ENCODE data around the gene LOXL3. TPM values are rescaled to one million over a fixed set of nuclear protein-coding genes. Genes with fewer than 3 reads are reported as not detected.

The LOXL3 gene
- total RNA-seq, 1 donor from 2014 or later, result 24.2 TPM

- H3K36me3 Mint-ChIP-seq, result peaks cover 5% of the 10 kb centered on the region
- TF ChIP-seq EZH2 (IDR thresholded peaks at IDR 0.05), result peak; percentile 74
- peak; percentile 11 for TF ChIP-seq EZH2phosphoT487 (IDR thresholded peaks at IDR 0.05)
- TF ChIP-seq CTCF (IDR thresholded peaks at IDR 0.05), result no peak
- H4K20me1 ChIP-seq (ENCODE audit: low read depth), result peaks cover 26% of the 10 kb centered on the region
- H3K27ac ChIP-seq, result no peak overlapping the region
- H3K27me3 Mint-ChIP-seq (ENCODE audit: insufficient read depth, low read depth), result peaks cover 74% of the 10 kb centered on the region
- peaks cover 19% of the 10 kb centered on the region for H3K4me1 Mint-ChIP-seq
- H3K9ac ChIP-seq, result no peak overlapping the region
- no peaks in the 10 kb centered on the region for H3K9me3 ChIP-seq (ENCODE audit: low read depth)
- H3K27ac Mint-ChIP-seq, result no peak overlapping the region
- peak overlapping the region; percentile 53 for H3K4me3 Mint-ChIP-seq
- H3F3A ChIP-seq (ENCODE audit: low read depth), result peaks cover 48% of the 10 kb centered on the region
- H3K79me2 ChIP-seq (ENCODE audit: low read depth), result no peaks in the 10 kb centered on the region
- H2AFZ ChIP-seq (replicated peaks), result no peak overlapping the region
- H3K27me3 ChIP-seq, result peaks cover 100% of the 10 kb centered on the region
- peak overlapping the region; percentile 73 for H3K4me2 ChIP-seq
- peaks cover 21% of the 10 kb centered on the region for H3K4me1 ChIP-seq
- H3K9me3 Mint-ChIP-seq, result peaks cover 10% of the 10 kb centered on the region
- H3K36me3 ChIP-seq, result no peaks in the 10 kb centered on the region
- peak overlapping the region; percentile 32 for H3K4me3 ChIP-seq
- peak; percentile 54 for DNase-seq (ENCODE audit: low spot score)
These were observed 40.0 kb downstream of the LOXL3 start for GRCh38 chr2:74513605-74514367.

DNA sequence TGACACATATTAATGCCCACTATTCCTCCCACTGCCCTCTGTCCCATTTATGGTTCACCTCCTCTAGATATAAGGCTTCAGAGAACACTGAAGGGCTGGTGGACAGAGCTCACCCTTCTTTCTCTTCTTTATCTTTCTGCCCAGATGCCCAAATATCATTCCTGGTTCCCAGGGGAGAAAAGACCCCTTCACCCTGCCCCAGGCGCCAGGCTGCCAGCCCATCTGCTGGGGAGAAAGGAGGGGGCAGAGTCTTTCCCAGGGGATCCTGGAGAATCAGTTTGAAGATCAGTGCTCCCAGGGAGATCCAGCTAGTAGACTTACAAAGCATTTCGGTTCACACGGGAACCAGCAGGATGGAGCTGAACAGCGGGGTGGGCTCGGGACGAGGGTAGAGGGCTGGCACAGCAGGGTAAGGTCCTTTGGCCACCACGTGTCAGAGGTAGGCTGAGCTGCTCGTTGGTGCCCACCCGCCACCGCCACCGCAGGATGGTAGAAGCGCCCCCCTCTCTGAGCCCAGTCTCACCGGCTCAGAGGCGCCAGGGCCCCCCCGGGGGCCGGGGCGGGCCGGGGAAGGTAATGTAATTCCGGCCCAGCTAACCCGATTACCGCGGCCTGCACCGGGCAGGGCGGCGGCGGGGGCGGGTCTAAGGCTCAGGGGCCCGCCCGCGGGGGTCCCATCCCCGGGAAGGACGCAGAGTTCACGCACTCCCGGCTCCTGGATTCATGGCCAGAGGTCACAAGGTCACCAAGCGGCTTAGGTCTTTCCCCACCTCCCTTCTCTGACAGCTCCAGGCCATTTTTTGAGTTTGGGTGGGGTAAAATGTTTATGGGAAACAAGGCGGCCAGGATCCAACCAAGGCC, 40.8 kb downstream of the LOXL3 start:
- Mint-ChIP-seq H3K27ac (no peak overlapping the region), H3K4me3 (peak overlapping the region; percentile 66), H3K27me3 (ENCODE audit: insufficient read depth, low read depth) (peaks cover 71% of the 10 kb centered on the region), H3K9me3 (peaks cover 10% of the 10 kb centered on the region), H3K4me1 (peaks cover 25% of the 10 kb centered on the region), H3K36me3 (peaks cover 5% of the 10 kb centered on the region)
- Histone ChIP-seq H3F3A (ENCODE audit: low read depth) (peaks cover 56% of the 10 kb centered on the region), H3K79me2 (ENCODE audit: low read depth) (no peaks in the 10 kb centered on the region), H3K36me3 (no peaks in the 10 kb centered on the region), H3K27me3 (peaks cover 100% of the 10 kb centered on the region), H3K9ac (no peak overlapping the region), H3K4me1 (peaks cover 21% of the 10 kb centered on the region), H4K20me1 (ENCODE audit: low read depth) (peaks cover 26% of the 10 kb centered on the region), H2AFZ (replicated peaks) (no peak overlapping the region), H3K4me2 (peak overlapping the region; percentile 73), H3K27ac (no peak overlapping the region), H3K4me3 (peak overlapping the region; percentile 20), H3K9me3 (ENCODE audit: low read depth) (no peaks in the 10 kb centered on the region)
- TF ChIP-seq EZH2phosphoT487 (IDR thresholded peaks at IDR 0.05) (no peak), EZH2 (IDR thresholded peaks at IDR 0.05) (no peak), CTCF (IDR thresholded peaks at IDR 0.05) (no peak)
- peak; percentile 82 for DNase-seq (ENCODE audit: low spot score)

- H4K20me1 ChIP-seq (ENCODE audit: low read depth), result peaks cover 26% of the 10 kb centered on the region
- H3K27ac ChIP-seq, result no peak overlapping the region
- peaks cover 3% of the 10 kb centered on the region for H3K9me3 Mint-ChIP-seq
- H3K4me2 ChIP-seq, result no peak overlapping the region
- no peaks in the 10 kb centered on the region for H3K36me3 ChIP-seq
- peaks cover 27% of the 10 kb centered on the region for H3K4me1 Mint-ChIP-seq
- peaks cover 58% of the 10 kb centered on the region for H3F3A ChIP-seq (ENCODE audit: low read depth)
- DNase-seq (ENCODE audit: low spot score), result no peak
- no peak overlapping the region for H3K9ac ChIP-seq
- H3K9me3 ChIP-seq (ENCODE audit: low read depth), result no peaks in the 10 kb centered on the region
- H3K36me3 Mint-ChIP-seq, result peaks cover 4% of the 10 kb centered on the region
- H3K79me2 ChIP-seq (ENCODE audit: low read depth), result peaks cover 5% of the 10 kb centered on the region
- no peak overlapping the region for H3K4me3 ChIP-seq
- peaks cover 64% of the 10 kb centered on the region for H3K27me3 Mint-ChIP-seq (ENCODE audit: insufficient read depth, low read depth)
- H3K4me3 Mint-ChIP-seq, result peak overlapping the region; percentile 52
- peaks cover 84% of the 10 kb centered on the region for H3K27me3 ChIP-seq
- TF ChIP-seq CTCF (IDR thresholded peaks at IDR 0.05) (no peak), EZH2 (IDR thresholded peaks at IDR 0.05) (no peak), EZH2phosphoT487 (IDR thresholded peaks at IDR 0.05) (no peak)
- H3K27ac Mint-ChIP-seq, result peak overlapping the region; percentile 54
- H2AFZ ChIP-seq (replicated peaks), result no peak overlapping the region
- H3K4me1 ChIP-seq, result peaks cover 27% of the 10 kb centered on the region
These were observed 42.4 kb downstream of the LOXL3 start for GRCh38 chr2:74511104-74511989.
